Esophagus squamous epithelium (tissue), 5 donors: ENCODE data around the gene TTC27. TPM values are rescaled to one million over a fixed set of nuclear protein-coding genes. Genes with fewer than 3 reads are reported as not detected.

Source experiments
- DNase-seq: peaks from one replicate; lab custom pipeline; 2025; lab: John Stamatoyannopoulos, UW
- H3K27ac ChIP-seq, 4 donors: fragments of 200-600 bp; sonication (generic); one replicate each; pipeline ENCODE4 v1.5.1; 2016 to 2019; ENCODE audit warnings: mild to moderate bottlenecking in 1 of 4
- H3K27me3 ChIP-seq, 4 donors: fragments of 200-600 bp; sonication (generic); 1 replicate in 3 of 4; 2 replicates in 1 of 4; pipeline versions ENCODE4 v1.5.1 to v1.6.0; 2017 to 2021; ENCODE audit warnings: antibody characterized with exemption in 1 of 4
- H3K36me3 ChIP-seq, 3 donors: fragments of 200-600 bp; sonication (generic); one replicate each; pipeline ENCODE4 v1.5.1; 2016 to 2019
- H3K4me1 ChIP-seq, 3 donors: fragments of 200-600 bp; sonication (generic); one replicate each; pipeline ENCODE4 v1.5.1; 2017 to 2019
- H3K4me3 ChIP-seq, 4 donors: fragments of 200-600 bp; sonication (generic); 1 replicate in 3 of 4; 2 replicates in 1 of 4; pipeline ENCODE4 v1.5.1; 2016 to 2019; ENCODE audit warnings: mild to moderate bottlenecking in 2 of 4, moderate library complexity in 1 of 4
- H3K9me3 ChIP-seq, 3 donors: fragments of 200-600 bp; sonication (generic); one replicate each; pipeline ENCODE4 v1.5.1; 2016 to 2019
- CTCF ChIP-seq, 6 experiments: fragments of 450-650 bp in 4 of 6; fragments of 200-600 bp in 2 of 6; sonication (generic) in 2 of 6; IDR thresholded peaks; one replicate each; pipeline ENCODE4 v1.5.1; 2016 to 2019; ENCODE audit warnings: antibody characterized with exemption in 6 of 6, mild to moderate bottlenecking in 4 of 6, moderate library complexity in 4 of 6
- POLR2A ChIP-seq, 4 donors: fragments of 450-650 bp; IDR thresholded peaks; one replicate each; pipeline ENCODE4 v1.6.1; 2017; ENCODE audit warnings: antibody characterized with exemption in 4 of 4, mild to moderate bottlenecking in 4 of 4, moderate library complexity in 3 of 4
- WGBS, 2 donors: methylation state at CpG; one replicate each; pipeline ENCODE4 v1.1.5; 2018; 5-methylcytosine and 5-hydroxymethylcytosine counted together
- intact Hi-C: fragments of 100-400 bp; cut with DNase I; formaldehyde crosslinking; loops from one replicate; pipeline ENCODE4 v1.15.0; 2022
- total RNA-seq, 4 donors: library from RNA; depleted of rRNA; stranded (reverse); fragments of >200 nt; gene quantifications; one replicate each; pipeline ENCODE4 v1.1.0, GENCODE V29; 2016
- donor health status: DM: yes; HTN: yes; CAD: no.

Gene TTC27
- total RNA-seq, 4 donors from 2014 or later, result 9.2 to 18.4 (median 16.6) TPM

DNA sequence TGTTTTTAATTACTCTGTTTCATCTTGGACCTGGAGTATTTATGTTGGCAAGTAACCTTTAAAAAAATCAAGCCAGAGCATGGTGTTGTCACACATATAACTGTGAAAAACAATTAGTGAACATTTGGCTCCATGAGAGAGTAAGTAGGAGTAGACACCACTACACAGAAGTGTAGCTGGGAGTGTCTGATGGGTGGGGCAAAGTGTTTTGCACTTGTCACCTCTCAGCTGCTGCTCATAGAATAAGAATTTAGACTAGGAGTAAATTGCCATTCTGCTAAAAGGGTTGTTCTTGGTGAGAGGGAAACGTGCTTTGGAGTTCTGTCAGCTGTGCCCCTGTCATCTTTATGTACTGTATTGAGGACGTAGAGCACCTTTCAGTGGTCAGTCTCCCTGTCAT, 114.5 kb downstream of the TTC27 start:
- intact Hi-C loops, result no loop called here
- no peak for DNase-seq

GRCh38 chr2:32743480-32744236, 115.8 kb downstream of the TTC27 start:
- no peak overlapping the region for H3K27ac ChIP-seq
- no peaks in the 10 kb centered on the region for H3K27me3 ChIP-seq
- WGBS, 2 donors, result 82 to 96% methylated on average over 3 of the region's 3 CpGs
- DNase-seq, result no peak
- no peaks in the 10 kb centered on the region for H3K4me1 ChIP-seq
- no peak overlapping the region for H3K4me3 ChIP-seq
- H3K9me3 ChIP-seq, result no peaks in the 10 kb centered on the region
- H3K36me3 ChIP-seq, result peaks cover 0 to 32% (median 0%) of the 10 kb centered on the region in 3 donors
- TF ChIP-seq POLR2A (IDR thresholded peaks at IDR 0.05) (no peak), CTCF (IDR thresholded peaks at IDR 0.05) (no peak)
- intact Hi-C loops, result no loop called here

More for the DNA sequence above, 114.5 kb downstream of the TTC27 start:
- Histone ChIP-seq H3K36me3 (peaks cover 0 to 40% (median 0%) of the 10 kb centered on the region in 3 donors), H3K27ac (no peak overlapping the region), H3K4me1 (no peaks in the 10 kb centered on the region), H3K4me3 (no peak overlapping the region), H3K27me3 (no peaks in the 10 kb centered on the region), H3K9me3 (no peaks in the 10 kb centered on the region)
- no peak for TF ChIP-seq CTCF (IDR thresholded peaks at IDR 0.05)
- TF ChIP-seq POLR2A (IDR thresholded peaks at IDR 0.05), result no peak
- WGBS, 2 donors, result 92 to 96% methylated on average over 2 of the region's 2 CpGs

DNA sequence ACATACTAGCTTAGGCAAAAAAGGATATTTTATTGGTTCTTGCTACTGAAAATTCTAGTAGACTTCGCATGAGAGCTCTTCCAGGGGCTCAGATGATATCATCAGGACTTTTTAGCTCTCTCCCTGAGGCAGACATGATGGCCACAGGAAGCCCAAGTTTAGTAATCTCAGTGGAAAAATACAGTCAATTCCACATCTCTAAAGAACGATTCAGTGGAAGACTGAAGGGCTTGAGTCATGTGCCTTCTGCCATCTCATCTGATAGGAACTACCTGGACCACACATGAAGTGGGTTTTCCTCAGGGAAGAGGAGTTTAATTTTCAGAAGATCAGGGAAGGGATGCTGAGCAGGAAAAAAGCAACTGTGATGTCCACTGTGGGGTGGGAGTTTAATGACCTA, 117.3 kb downstream of the TTC27 start:
- Histone ChIP-seq H3K27ac (no peak overlapping the region), H3K27me3 (no peaks in the 10 kb centered on the region), H3K4me1 (no peaks in the 10 kb centered on the region), H3K36me3 (peaks cover 0 to 45% (median 0%) of the 10 kb centered on the region in 3 donors), H3K9me3 (no peaks in the 10 kb centered on the region), H3K4me3 (no peak overlapping the region)
- DNase-seq, result no peak
- intact Hi-C loops, result no loop called here
- 65 to 72% methylated on average over 2 of the region's 2 CpGs for WGBS, 2 donors
- TF ChIP-seq POLR2A (IDR thresholded peaks at IDR 0.05), result no peak
- TF ChIP-seq CTCF (IDR thresholded peaks at IDR 0.05), result no peak

- no peak for DNase-seq
- H3K27ac ChIP-seq, result no peak overlapping the region
- H3K4me3 ChIP-seq, result no peak overlapping the region
- TF ChIP-seq CTCF (IDR thresholded peaks at IDR 0.05) (no peak), POLR2A (IDR thresholded peaks at IDR 0.05) (no peak)
- intact Hi-C loops, result no loop called here
- H3K36me3 ChIP-seq, result peaks cover 0 to 44% (median 0%) of the 10 kb centered on the region in 3 donors
- WGBS, 2 donors, result 63 to 65% methylated on average over 1 of the region's 1 CpG
- no peaks in the 10 kb centered on the region for H3K27me3 ChIP-seq
- H3K9me3 ChIP-seq, result no peaks in the 10 kb centered on the region
- no peaks in the 10 kb centered on the region for H3K4me1 ChIP-seq
Measured at GRCh38 chr2:32745675-32746074, 117.8 kb downstream of the TTC27 start.

DNA sequence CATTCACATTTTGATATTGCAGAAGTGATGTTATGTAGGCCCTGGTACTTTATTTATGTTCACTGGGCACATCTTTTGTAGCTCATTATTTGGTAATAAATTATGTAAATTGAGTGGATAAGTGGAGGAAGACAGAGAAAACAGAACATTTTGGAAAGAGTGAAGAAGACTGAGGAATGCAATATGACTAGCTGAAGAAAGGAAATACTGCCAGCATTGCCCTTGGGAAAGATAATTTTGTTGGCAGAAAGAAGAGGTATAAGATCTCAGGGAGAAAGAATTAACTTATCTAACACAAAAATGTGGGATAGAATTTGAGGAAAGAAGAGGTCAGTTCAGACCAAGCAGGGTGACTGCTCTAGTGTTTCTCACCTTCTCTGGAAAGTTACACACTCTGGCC, 118.8 kb downstream of the TTC27 start:
- no peak for DNase-seq
- H3K27ac ChIP-seq, result no peak overlapping the region
- peaks cover 0 to 34% (median 0%) of the 10 kb centered on the region in 3 donors for H3K36me3 ChIP-seq
- no peaks in the 10 kb centered on the region for H3K4me1 ChIP-seq
- no peaks in the 10 kb centered on the region for H3K27me3 ChIP-seq
- intact Hi-C loops, result no loop called here
- TF ChIP-seq CTCF (IDR thresholded peaks at IDR 0.05), result no peak
- no peak for TF ChIP-seq POLR2A (IDR thresholded peaks at IDR 0.05)
- no peaks in the 10 kb centered on the region for H3K9me3 ChIP-seq
- H3K4me3 ChIP-seq, result no peak overlapping the region
